GM12873 (cell line): ENCODE results near the gene TBC1D4.

Experiments used
- TF ChIP-seq, protein P1 (sequence below): IDR thresholded peaks from 2 replicates; pipeline ENCODE4 v1.5.1; 2012; ENCODE audit warnings: low read depth, mild to moderate bottlenecking, moderate library complexity, low read length, control low read depth; ENCODE audit not compliant: insufficient read depth; ENCODE audit errors: missing control alignments

TBC1D4 gene

DNA sequence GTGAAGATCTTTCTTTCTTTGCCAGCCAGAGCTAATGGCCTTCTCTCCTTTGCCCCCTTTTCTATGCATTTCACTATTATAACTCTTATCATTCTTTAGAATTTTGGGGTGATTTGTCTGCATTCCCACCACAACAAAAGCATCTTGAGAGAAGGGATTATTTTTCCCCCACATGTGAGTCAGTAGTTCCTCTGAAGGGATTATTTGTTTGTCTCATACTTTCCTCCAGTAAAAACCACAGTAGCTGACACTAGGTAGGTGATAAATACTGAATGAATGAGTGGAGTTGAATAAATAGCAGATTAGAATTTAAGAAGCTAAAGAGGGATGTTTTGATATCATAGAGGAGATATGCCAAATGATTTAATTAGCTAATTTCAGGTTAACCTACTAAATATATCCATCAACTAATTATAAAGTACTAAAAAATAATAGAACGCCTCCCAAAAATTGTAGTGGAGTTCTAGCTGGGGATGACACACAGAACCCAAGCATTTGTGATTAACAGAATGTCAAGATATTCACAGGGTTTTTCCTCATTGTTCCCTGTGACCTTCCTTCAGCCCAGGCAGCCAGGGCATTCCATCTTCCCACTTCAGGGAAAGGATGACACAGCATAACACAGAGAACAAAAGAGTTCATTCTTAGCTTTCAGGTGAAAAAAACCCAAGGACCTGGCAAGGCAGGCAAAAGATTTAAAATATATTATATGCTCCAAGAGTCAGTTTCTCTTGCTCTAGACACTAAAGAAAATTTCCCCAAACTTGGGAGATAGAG, 3.5 kb upstream of the TBC1D4 start:
- TF ChIP-seq, protein P1, sequence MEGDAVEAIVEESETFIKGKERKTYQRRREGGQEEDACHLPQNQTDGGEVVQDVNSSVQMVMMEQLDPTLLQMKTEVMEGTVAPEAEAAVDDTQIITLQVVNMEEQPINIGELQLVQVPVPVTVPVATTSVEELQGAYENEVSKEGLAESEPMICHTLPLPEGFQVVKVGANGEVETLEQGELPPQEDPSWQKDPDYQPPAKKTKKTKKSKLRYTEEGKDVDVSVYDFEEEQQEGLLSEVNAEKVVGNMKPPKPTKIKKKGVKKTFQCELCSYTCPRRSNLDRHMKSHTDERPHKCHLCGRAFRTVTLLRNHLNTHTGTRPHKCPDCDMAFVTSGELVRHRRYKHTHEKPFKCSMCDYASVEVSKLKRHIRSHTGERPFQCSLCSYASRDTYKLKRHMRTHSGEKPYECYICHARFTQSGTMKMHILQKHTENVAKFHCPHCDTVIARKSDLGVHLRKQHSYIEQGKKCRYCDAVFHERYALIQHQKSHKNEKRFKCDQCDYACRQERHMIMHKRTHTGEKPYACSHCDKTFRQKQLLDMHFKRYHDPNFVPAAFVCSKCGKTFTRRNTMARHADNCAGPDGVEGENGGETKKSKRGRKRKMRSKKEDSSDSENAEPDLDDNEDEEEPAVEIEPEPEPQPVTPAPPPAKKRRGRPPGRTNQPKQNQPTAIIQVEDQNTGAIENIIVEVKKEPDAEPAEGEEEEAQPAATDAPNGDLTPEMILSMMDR, result no peak

DNA sequence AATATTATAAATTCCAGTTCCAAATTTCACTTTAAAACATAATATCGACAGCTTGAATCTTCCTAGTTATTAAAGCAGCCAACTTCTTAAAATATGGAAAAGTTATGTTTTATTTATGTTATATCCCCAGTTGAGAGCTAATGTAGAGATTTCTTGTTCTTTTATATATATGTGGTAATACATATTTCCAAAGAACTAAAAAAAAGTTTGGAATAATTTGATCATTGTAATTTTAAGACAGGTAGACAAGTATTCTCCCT, 781 bp upstream of the TBC1D4 start:
- TF ChIP-seq, protein P1, result no peak

DNA sequence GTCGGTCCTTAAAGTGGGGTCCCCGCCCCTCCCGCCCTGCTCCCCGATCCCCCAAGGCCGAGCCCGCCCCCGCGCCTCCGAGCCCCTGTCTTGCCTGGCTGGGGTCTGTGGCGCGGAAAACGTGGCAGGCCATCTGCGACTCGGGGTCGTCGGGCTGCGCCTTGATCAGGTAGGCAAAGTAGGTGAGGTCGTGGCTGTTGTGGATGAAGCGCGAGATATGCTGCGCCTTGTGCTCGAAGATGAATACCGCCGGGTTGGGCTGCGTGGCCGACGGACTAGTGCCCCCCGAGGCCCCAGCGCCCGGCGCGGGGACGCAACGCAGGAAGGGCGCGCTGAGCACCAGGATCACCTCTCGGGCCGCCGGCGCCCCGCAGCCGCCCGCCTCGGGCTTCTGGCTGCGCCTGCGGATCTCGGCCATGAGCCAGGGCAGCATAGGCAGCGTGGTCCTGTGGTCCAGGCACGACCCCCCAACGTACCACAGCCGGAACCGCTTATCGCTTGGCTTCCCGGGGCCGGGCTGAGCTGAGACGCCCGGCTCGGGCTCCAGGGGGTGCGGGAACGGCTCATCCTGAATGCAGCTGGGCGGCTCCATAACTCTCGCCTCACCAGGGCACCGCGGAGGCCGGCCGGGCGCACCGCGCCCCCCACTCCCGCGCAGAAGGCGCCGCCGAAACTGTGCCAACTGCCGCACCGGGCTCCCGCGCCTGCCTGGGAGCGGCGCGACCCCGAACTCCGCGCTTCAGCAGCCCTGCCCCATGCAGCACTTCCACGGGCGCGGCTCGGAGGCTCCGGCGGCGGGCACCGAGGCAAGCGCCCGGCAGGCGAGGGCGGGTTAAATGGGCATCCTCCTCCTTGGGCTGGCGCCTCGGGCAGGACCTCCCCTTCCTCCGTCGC, 546 bp downstream of the TBC1D4 start:
- TF ChIP-seq, protein P1, result no peak

DNA sequence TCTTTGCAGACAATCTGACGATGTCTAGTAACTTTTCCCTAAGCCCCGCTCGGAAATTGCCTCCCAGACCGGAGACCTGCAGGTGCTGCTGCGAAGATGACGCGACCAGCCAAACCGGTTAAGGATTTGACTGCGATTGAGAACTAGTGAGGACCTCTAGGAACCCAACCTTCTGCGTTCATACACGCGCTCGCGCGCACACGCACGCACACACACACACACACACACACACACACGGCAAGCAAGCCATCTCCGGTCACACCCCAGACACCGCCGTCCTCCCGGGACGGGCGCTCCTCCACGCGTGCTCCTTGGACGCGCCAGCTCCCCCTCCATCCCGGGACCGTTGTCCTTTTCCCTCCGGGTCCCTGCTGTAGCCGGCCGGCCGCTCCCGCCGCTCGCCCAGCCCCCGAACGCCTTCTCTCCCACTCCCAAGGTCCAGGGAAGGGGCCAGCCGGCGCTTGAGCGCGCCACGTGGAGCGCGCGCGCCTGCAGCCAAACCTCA, 1.2 kb downstream of the TBC1D4 start:
- TF ChIP-seq, protein P1, result no peak

DNA sequence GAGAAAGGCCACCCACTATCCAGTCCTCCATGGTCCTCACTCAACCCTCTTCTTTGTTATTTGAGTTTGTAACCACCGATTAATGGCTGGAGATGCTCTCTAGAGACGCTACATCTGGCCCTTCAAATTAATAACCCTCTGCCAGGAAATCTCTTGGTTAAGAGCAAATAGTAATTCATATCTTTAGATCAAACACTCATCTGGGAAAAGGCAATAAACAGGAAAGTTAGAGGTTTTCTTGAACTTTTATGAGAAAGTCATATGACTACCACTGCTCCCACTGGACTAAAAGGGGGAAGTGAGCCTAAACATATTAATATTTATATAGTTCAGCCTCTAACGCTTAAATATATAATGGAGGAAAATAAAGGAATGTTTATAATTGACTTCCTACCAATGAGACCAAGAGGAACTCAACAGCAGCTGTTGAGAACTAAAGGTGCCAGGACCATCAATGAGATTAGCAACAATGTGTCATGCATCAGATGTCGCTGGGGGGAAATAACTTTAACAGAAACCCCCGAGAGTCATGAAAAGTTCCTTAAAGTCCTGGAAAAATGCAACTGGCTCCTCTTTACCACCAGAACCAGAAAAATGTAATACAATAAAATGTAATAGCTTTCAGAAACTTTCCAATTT, 2.7 kb downstream of the TBC1D4 start:
- TF ChIP-seq, protein P1, result no peak

DNA sequence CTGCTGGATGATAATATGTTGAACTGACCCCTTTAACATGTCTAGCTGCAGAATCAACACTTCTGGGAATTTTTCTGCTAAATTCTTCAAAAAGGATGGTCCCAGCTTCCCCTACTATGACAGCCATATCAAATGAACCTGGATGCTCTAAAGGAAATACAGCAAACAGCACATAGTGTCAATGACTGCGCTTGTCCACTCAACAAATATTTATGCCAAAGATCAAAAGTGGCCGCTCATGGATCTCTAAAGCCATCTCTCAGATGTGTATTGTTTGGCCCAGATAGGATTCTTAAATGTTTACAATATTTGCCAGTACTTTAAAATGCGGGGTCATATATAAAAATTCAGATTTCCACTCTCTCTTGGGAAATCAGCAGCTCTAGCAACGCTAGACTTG, 3.3 kb downstream of the TBC1D4 start:
- TF ChIP-seq, protein P1, result no peak

DNA sequence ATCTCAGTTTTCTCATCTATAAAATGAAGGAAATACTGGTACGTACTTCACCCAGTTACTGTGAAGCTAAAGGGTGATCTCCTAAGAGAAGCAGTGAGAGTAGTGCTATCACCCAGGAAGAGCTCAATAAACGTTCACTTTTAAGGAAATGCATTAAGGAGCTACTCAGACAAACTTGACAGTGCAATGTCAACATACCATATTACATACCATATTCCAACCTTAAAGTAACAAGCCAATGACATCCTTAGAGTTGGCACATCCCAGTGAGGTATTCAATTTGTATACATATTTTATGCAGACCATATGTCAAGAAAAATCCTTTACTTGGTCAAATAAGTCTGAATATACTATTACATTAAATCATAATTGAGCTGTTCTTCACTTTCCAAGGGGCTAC, 7.0 kb downstream of the TBC1D4 start:
- TF ChIP-seq, protein P1, result no peak
